ENCODE measurements around the gene PRKAR1B.

Gene PRKAR1B

DNA sequence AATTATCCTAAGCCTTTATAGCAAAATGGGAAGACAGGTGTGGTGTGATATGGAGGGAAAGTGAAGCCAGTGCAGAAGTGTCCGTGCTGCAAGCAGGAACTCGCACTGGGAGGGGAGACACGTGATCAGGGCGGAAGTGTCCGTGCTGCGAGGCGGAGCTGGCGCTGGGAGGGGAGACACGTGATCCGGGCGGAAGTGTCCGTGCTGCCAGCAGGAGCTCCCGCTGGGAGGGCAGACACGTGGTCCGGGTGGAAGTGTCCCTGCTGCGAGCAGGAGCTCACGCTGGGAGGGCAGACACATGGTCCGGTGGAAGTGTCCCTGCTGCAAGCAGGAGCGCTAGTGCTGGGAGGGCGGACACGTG, 40.5 kb upstream of the PRKAR1B start:
- no peak for DNase-seq (ENCODE audit: low spot score)
- TF ChIP-seq, protein P1, sequence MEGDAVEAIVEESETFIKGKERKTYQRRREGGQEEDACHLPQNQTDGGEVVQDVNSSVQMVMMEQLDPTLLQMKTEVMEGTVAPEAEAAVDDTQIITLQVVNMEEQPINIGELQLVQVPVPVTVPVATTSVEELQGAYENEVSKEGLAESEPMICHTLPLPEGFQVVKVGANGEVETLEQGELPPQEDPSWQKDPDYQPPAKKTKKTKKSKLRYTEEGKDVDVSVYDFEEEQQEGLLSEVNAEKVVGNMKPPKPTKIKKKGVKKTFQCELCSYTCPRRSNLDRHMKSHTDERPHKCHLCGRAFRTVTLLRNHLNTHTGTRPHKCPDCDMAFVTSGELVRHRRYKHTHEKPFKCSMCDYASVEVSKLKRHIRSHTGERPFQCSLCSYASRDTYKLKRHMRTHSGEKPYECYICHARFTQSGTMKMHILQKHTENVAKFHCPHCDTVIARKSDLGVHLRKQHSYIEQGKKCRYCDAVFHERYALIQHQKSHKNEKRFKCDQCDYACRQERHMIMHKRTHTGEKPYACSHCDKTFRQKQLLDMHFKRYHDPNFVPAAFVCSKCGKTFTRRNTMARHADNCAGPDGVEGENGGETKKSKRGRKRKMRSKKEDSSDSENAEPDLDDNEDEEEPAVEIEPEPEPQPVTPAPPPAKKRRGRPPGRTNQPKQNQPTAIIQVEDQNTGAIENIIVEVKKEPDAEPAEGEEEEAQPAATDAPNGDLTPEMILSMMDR (IDR thresholded peaks at IDR 0.05) = no peak
- H3K4me3 ChIP-seq = no peak overlapping the region
- no peak overlapping the region for H3K27ac ChIP-seq

DNA sequence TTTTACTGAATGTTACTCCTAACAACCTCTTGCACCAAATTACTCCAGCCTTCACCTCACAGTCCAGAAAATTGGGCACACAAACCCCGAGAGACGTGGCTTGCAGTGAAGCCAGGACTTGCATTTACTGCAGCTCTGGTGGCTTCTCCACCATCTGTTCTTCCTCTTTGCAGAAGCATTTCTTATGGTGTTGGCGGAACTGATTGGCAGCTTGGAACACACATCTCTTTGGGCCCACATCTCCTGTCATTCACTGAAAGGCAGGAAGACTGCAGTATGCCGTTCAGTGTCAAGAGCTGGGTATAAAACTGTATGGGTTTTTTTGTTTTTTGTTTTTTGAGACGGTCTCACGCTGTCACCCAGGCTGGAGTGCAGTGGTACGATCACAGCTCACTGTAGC, 38.3 kb upstream of the PRKAR1B start:
- DNase-seq (ENCODE audit: low spot score) = no peak
- no peak overlapping the region for H3K4me3 ChIP-seq
- no peak overlapping the region for H3K27ac ChIP-seq
- TF ChIP-seq, protein P1 (IDR thresholded peaks at IDR 0.05) = no peak

DNA sequence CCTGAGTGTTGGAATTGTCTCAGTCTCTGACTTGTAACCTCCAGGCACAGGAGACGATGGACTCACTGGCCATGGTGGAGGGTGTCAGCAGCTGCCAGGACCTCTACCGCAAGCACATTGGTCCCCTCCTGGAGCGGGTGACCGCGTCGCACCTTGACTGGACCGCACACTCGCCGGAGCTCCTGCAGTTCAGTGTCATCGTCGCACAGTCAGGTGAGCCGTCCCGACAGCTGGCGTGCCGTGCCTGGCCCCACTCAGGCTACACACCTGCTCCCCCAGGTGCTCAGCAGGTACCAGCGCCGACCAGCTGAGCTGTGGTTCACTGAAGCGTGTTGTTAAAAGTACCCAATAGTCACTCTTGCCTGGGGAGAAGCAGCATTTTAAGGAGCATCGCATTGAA, 36.7 kb upstream of the PRKAR1B start:
- no peak overlapping the region for H3K4me3 ChIP-seq
- H3K27ac ChIP-seq = no peak overlapping the region
- TF ChIP-seq, protein P1 (IDR thresholded peaks at IDR 0.05) = no peak
- no peak for DNase-seq (ENCODE audit: low spot score)

DNA sequence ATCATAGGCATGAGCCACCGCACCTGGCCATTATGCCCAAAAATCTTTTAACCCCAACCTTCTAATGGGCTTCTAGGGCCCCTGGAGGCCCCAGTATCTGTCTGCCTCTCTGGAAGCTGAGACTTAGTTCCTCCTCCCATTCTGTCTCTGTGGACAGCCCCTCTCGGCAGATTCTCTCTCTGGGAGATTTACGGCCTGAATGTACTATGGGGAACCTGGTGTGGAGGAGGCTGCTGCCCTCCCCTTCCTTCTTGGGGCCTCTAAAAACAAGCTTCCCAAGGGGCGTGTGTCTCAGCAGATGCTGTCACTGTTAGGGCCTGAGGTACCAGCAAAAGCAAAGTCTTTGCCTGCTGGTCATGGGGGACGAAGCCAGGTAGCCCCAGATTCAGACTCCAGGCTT, 35.8 kb upstream of the PRKAR1B start:
- no peak for DNase-seq (ENCODE audit: low spot score)

DNA sequence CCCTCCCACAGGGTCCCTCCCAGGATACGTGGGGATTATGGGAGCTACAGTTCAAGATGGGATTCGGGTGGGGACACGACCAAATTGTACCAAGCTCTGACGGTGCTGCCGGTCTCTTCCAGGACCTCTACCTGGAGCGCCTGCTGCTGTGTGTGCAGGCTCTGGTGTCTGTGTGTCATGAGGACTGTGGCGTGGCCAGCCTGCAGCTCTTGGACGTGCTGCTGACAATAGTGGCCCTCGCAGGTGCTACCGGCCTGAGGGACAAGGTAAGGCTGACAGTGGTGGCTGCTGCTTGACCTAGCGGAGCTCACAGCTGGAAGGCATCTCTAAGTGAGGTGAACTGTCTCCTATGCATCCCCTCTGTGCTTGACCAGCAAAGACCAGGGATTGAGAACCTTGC, 34.5 kb upstream of the PRKAR1B start:
- Histone ChIP-seq H3K27ac (no peak overlapping the region), H3K4me3 (no peak overlapping the region)
- no peak for DNase-seq (ENCODE audit: low spot score)

More for the DNA sequence above, 35.8 kb upstream of the PRKAR1B start:
- TF ChIP-seq, protein P1 (IDR thresholded peaks at IDR 0.05) = no peak
- H3K4me3 ChIP-seq = no peak overlapping the region
- no peak overlapping the region for H3K27ac ChIP-seq

DNA sequence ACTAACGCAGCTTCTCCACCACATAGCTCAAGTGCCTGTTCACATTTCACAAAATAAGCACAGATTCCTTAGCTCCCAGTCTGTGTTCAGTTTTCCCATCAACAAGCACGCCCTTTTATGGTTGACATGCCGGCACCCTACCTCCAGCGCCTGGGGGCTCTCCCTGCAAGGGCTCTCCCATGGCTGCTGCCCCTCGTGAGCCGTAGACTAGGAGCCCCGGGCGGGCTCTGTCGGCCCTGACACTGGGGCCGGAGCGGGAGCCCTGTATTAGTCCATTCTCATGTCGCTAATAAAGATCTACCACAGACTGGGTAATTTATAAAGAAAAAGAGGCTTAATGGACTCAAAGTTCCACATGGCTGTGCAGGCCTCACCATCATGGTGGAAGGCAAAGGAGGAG, 34.0 kb upstream of the PRKAR1B start:
- Histone ChIP-seq H3K27ac (no peak overlapping the region), H3K4me3 (no peak overlapping the region)
- DNase-seq (ENCODE audit: low spot score) = no peak
- TF ChIP-seq, protein P1 (IDR thresholded peaks at IDR 0.05) = no peak

More for the DNA sequence above, 34.5 kb upstream of the PRKAR1B start:
- TF ChIP-seq, protein P1 (IDR thresholded peaks at IDR 0.05) = no peak

DNA sequence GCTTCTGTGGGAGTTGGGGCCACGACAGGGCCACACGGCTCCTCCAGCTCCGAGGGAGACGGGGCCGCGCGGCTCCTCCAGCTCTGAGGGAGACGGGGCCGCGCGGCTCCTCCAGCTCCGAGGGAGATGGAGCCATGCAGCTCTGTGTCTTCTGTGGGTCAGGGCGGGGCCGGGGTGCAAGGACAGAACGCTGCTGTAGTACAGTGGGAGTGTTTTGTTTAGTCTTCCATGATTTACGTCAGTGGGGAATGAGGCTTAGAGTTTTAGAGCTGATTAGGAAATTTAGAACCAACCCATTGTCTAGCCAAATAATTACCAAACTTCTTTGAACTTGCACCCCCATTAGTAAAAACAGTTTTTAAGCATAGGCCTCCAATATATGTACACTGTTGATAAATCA, 32.9 kb upstream of the PRKAR1B start:
- TF ChIP-seq, protein P1 (IDR thresholded peaks at IDR 0.05) = no peak
- no peak for DNase-seq (ENCODE audit: low spot score)
- Histone ChIP-seq H3K4me3 (no peak overlapping the region), H3K27ac (no peak overlapping the region)
